ENCODE results near the gene XYLT1. TPM values are rescaled to one million over a fixed set of nuclear protein-coding genes. Genes with fewer than 3 reads are reported as not detected.

Gene XYLT1
- total and polyA plus RNA-seq, 9 of the 15 experiments (the other 6 are each of a cell fraction or from before 2014, with no cell fraction given), result 0.03 to 0.09 (median 0.08) TPM; not detected in 6

- DNase-seq (ENCODE audit: extremely low read depth in 1 of 4, low spot score in 3 of 4) (no peak), ATAC-seq (no peak), FAIRE-seq (no peak)
- in situ Hi-C loops (cut with MboI), result no loop called here
- H4K20me1 ChIP-seq (replicated peaks; ENCODE audit: control insufficient read depth, insufficient read depth, low read length), result no peaks in the 10 kb centered on the region
- H2AFZ ChIP-seq (ENCODE audit: low read depth, low read length), result no peak overlapping the region
- H3K27ac ChIP-seq (ENCODE audit: extremely low read depth, low read depth, low read length), result no peak overlapping the region
- BruUV-seq (replicated peaks), result no TSS peak
- POLR2A ChIA-PET, result no interaction called here
- no peak overlapping the region for H3K4me2 ChIP-seq (ENCODE audit: insufficient read depth, low read length)
- H3K9me3 ChIP-seq (replicated peaks; ENCODE audit: control insufficient read depth, insufficient read depth, low read depth, low read length), result no peaks in the 10 kb centered on the region
- 2% methylated on average over 5 of the region's 5 CpGs for WGBS (ENCODE audit: insufficient coverage, low coverage, missing lambda C conversion rate)
- H3K36me3 ChIP-seq (ENCODE audit: control insufficient read depth, insufficient read depth, low read length), result no peaks in the 10 kb centered on the region
- no peak overlapping the region for H3K4me3 ChIP-seq
- H3K9me1 ChIP-seq (ENCODE audit: control insufficient read depth, insufficient read depth, low read length), result no peaks in the 10 kb centered on the region
- intact Hi-C loops (cut with micrococcal nuclease), result no loop called here
- CTCF ChIA-PET (ENCODE audit: low intra/inter-chr PET ratio), result no interaction called here
- H3K27me3 ChIP-seq (ENCODE audit: control insufficient read depth in 2 of 2, insufficient read depth in 2 of 2, low read length in 2 of 2), result peaks cover 2 to 35% of the 10 kb centered on the region in 2 experiments; a peak in 4 of 5 replicates
- H3K9ac ChIP-seq (ENCODE audit: insufficient read depth in 1 of 2, low read depth in 2 of 2, low read length in 2 of 2), result no peak overlapping the region
- H3K79me2 ChIP-seq (ENCODE audit: control insufficient read depth, insufficient read depth, low read length), result no peaks in the 10 kb centered on the region
- no peaks in the 10 kb centered on the region for H3K4me1 ChIP-seq (replicated peaks in 1 of 2; ENCODE audit: control insufficient read depth in 2 of 2, insufficient read depth in 2 of 2, low read length in 2 of 2)
- TF ChIP-seq HDAC6 (IDR thresholded peaks at IDR 0.05; ENCODE audit: low read depth, low read length) (no peak), SNIP1 (IDR thresholded peaks at IDR 0.05; ENCODE audit: low read depth) (no peak), POLR3G (IDR thresholded peaks at IDR 0.05; ENCODE audit: extremely low read depth, insufficient read length, insufficient replicate concordance) (no peak), ELF4 (CRISPR knock-in tag; IDR thresholded peaks at IDR 0.05) (no peak), CHCHD3 (CRISPR knock-in tag; IDR thresholded peaks at IDR 0.05) (no peak), RFX7 (CRISPR knock-in tag; IDR thresholded peaks at IDR 0.05) (no peak), RBM39 (optimal IDR thresholded peaks at IDR 0.05; ENCODE audit: low read depth, low read length) (no peak), CREM (IDR thresholded peaks at IDR 0.05; ENCODE audit: low read depth) (no peak), ZHX1 (conservative IDR thresholded peaks at IDR 0.05; ENCODE audit: low read length) (no peak), C11orf30 (IDR thresholded peaks at IDR 0.05; ENCODE audit: low read depth) (no peak), MED1 (CRISPR knock-in tag; IDR thresholded peaks at IDR 0.05; ENCODE audit: borderline replicate concordance) (no peak), RBFOX2 (IDR thresholded peaks at IDR 0.05; ENCODE audit: low read depth, low read length) (no peak)
- TF ChIP-seq, protein P1, sequence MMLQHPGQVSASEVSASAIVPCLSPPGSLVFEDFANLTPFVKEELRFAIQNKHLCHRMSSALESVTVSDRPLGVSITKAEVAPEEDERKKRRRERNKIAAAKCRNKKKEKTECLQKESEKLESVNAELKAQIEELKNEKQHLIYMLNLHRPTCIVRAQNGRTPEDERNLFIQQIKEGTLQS (IDR thresholded peaks at IDR 0.05), result no peak
- TF ChIP-seq, protein P1 (CRISPR knock-in tag; conservative IDR thresholded peaks at IDR 0.05), result no peak
- TF ChIP-seq, protein P2, sequence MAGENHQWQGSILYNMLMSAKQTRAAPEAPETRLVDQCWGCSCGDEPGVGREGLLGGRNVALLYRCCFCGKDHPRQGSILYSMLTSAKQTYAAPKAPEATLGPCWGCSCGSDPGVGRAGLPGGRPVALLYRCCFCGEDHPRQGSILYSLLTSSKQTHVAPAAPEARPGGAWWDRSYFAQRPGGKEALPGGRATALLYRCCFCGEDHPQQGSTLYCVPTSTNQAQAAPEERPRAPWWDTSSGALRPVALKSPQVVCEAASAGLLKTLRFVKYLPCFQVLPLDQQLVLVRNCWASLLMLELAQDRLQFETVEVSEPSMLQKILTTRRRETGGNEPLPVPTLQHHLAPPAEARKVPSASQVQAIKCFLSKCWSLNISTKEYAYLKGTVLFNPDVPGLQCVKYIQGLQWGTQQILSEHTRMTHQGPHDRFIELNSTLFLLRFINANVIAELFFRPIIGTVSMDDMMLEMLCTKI (IDR thresholded peaks at IDR 0.05; ENCODE audit: partially characterized antibody), result no peak
- TF ChIP-seq, protein P3, sequence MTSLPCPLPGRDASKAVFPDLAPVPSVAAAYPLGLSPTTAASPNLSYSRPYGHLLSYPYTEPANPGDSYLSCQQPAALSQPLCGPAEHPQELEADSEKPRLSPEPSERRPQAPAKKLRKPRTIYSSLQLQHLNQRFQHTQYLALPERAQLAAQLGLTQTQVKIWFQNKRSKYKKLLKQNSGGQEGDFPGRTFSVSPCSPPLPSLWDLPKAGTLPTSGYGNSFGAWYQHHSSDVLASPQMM (CRISPR knock-in tag; IDR thresholded peaks at IDR 0.05), result no peak
These were observed 238.8 kb downstream of the XYLT1 start for GRCh38 chr16:17231972-17232371.

All from K562 (cell line).